Calu3 (cell line): ENCODE data around the gene TMPRSS11D. TPM values are rescaled to one million over a fixed set of nuclear protein-coding genes. Genes with fewer than 3 reads are reported as not detected.

Experiments used
- BruUV-seq: library from RNA; stranded (reverse); fragments of 400-500 nt; replicated peaks from 2 replicates; lab custom pipeline; 2021; lab: Mats Ljungman, UMichigan
- CTCF ChIA-PET: fragments of 300-600 bp; sonication (Branson Sonifier 250); formaldehyde crosslinking; loops from one replicate; lab custom pipeline; 2022; ENCODE audit warnings: antibody characterized with exemption; lab: Charles Lee
- DNase-seq: peaks from one replicate; pipeline ENCODE4 v3.0.0; 2022
- H3K27ac Mint-ChIP-seq: one replicate; pipeline ENCODE4 v1.8.0; 2022; ENCODE audit warnings: mixed read lengths; ENCODE audit not compliant: unreplicated experiment
- H3K27me3 Mint-ChIP-seq: one replicate; pipeline ENCODE4 v1.8.0; 2022; ENCODE audit warnings: mixed read lengths; ENCODE audit not compliant: unreplicated experiment
- H3K36me3 Mint-ChIP-seq: one replicate; pipeline ENCODE4 v1.8.0; 2022; ENCODE audit warnings: mild to moderate bottlenecking, moderate library complexity, mixed read lengths; ENCODE audit not compliant: insufficient read depth, unreplicated experiment
- H3K4me1 Mint-ChIP-seq: one replicate; pipeline ENCODE4 v1.8.0; 2022; ENCODE audit warnings: mild to moderate bottlenecking, low read depth, mixed read lengths; ENCODE audit not compliant: unreplicated experiment
- H3K4me3 Mint-ChIP-seq: one replicate; pipeline ENCODE4 v1.8.0; 2022; ENCODE audit warnings: mild to moderate bottlenecking, low read depth, moderate library complexity, mixed read lengths; ENCODE audit not compliant: unreplicated experiment
- H3K9me3 Mint-ChIP-seq: one replicate; pipeline ENCODE4 v1.8.0; 2022; ENCODE audit warnings: low read depth, mixed read lengths; ENCODE audit not compliant: unreplicated experiment
- intact Hi-C: fragments of 100-400 bp; cut with micrococcal nuclease; formaldehyde crosslinking; loops from one replicate; pipeline ENCODE4 v1.10.0; 2022; ENCODE audit not compliant: unreplicated experiment
- total RNA-seq: library from RNA; stranded (reverse); gene quantifications from 2 replicates; pipeline ENCODE4 v1.2.3, GENCODE V29; 2022
- TF ChIP-seq, protein P1 (sequence below): fragments of 200-600 bp; IDR thresholded peaks from one replicate; pipeline ENCODE4 v1.8.0; 2022; ENCODE audit warnings: antibody characterized with exemption; ENCODE audit not compliant: unreplicated experiment

The TMPRSS11D gene
- total RNA-seq, 1 experiment from 2014 or later = not detected

DNA sequence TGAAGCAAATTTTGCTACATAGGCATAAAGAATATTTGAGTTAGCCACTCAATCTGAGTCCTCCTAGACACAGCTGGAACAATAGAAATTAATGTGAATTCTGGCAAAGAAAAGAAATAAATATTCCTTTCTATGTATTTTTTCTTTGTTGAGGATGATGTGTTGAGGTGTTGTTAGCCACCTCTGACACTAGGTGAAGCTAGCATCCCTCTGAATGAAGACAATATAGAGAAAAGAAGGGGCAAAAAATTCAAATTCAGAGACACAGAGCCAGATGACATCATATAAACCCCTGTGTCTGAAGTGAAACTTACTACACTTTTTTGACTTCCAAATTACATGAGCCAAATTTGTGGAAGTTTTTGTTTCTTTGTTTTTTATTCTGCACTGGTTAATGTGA, 34.6 kb upstream of the TMPRSS11D start:
- CTCF ChIA-PET = interaction anchor here (0.5 kb wide), 1 partner anchor 148 kb away, joined by 3 read pairs; no protein-coding TSS in a partner anchor
- intact Hi-C loops = loop anchor here (1.0 kb wide), 1 partner anchor 257 kb away; no protein-coding TSS in a partner anchor
- no TSS peak for BruUV-seq
- Mint-ChIP-seq H3K36me3 (no peaks in the 10 kb centered on the region), H3K9me3 (no peaks in the 10 kb centered on the region), H3K4me1 (no peaks in the 10 kb centered on the region), H3K4me3 (no peak overlapping the region), H3K27me3 (no peaks in the 10 kb centered on the region), H3K27ac (no peak overlapping the region)
- DNase-seq = no peak
- TF ChIP-seq, protein P1, sequence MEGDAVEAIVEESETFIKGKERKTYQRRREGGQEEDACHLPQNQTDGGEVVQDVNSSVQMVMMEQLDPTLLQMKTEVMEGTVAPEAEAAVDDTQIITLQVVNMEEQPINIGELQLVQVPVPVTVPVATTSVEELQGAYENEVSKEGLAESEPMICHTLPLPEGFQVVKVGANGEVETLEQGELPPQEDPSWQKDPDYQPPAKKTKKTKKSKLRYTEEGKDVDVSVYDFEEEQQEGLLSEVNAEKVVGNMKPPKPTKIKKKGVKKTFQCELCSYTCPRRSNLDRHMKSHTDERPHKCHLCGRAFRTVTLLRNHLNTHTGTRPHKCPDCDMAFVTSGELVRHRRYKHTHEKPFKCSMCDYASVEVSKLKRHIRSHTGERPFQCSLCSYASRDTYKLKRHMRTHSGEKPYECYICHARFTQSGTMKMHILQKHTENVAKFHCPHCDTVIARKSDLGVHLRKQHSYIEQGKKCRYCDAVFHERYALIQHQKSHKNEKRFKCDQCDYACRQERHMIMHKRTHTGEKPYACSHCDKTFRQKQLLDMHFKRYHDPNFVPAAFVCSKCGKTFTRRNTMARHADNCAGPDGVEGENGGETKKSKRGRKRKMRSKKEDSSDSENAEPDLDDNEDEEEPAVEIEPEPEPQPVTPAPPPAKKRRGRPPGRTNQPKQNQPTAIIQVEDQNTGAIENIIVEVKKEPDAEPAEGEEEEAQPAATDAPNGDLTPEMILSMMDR = peak; percentile 18

DNA sequence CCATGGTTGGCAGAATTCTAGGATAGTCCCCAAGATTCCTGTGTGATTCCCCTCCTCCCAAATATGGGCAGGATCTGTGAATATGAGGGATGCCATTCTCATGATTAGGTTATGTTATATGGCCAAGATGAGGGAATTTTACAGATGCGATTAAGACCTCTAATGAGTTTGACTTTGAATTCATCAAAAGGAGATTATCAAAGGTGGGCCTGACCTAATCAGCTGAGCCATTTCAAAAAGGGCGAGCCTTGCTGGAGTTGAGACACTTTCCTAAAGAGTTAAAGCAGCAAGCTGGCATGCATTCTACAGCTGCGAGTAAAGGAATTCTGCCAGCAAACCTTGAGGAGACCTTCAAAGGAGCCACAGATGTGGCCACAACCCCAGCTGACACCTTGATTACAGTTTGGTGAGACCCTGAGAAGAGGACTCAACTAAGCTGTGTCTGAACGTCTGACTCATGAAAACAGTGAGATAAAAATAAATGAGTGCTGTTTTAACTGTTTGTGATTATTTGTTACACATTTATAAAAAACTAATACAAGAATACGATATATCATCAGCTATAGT, 31.7 kb upstream of the TMPRSS11D start:
- Mint-ChIP-seq H3K4me3 (no peak overlapping the region), H3K36me3 (no peaks in the 10 kb centered on the region)
- CTCF ChIA-PET = no interaction called here

DNA sequence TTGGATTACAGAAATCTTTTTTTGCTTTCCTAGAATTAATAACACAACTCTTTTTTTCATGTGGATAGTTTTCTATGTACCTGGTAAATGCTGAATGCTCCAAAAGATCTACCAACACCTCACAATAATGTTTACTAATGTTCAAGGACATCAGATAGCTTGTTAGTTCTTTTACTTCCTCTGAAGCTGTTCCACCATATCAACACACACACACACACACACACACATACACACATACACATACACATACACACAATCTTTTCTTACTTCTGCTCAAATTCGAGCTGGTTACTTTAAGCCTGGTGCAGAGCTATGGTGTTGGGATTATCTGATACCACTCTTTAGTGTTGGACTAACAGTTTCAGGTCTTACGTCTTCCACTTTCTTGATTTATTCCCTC, 28.3 kb upstream of the TMPRSS11D start:
- CTCF ChIA-PET = no interaction called here
- no peak overlapping the region for H3K27ac Mint-ChIP-seq
- intact Hi-C loops = loop anchor here (5.0 kb wide), 2 partner anchors 165 to 365 kb away; partner anchors contain the start of gene CENPC

More for the DNA sequence above, 31.7 kb upstream of the TMPRSS11D start:
- no peak for DNase-seq
- no peak overlapping the region for H3K27ac Mint-ChIP-seq
- no peaks in the 10 kb centered on the region for H3K4me1 Mint-ChIP-seq
- no peaks in the 10 kb centered on the region for H3K9me3 Mint-ChIP-seq
- intact Hi-C loops = no loop called here
- TF ChIP-seq, protein P1 = no peak
- H3K27me3 Mint-ChIP-seq = no peaks in the 10 kb centered on the region
- no TSS peak for BruUV-seq

DNA sequence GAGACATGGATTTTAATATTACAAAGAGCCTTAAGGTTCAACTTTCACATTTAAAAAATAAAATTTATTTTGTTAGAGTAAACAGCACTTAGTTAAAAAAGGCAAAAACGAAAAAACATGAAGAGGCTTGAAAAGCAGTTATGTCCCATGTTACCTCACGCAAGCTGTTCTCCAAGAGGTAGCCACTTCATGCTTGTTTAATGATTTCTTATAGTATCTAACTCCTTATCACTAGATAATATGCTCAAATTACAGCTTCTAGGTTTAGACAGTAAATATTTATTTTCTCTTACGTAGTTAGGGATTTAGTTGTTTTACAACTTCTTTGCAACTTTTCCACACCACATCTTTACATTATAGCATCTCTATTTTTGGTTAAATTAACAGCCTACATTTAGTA, 27.8 kb upstream of the TMPRSS11D start:
- Mint-ChIP-seq H3K9me3 (no peaks in the 10 kb centered on the region), H3K36me3 (no peaks in the 10 kb centered on the region), H3K4me3 (no peak overlapping the region), H3K4me1 (no peaks in the 10 kb centered on the region), H3K27ac (no peak overlapping the region), H3K27me3 (no peaks in the 10 kb centered on the region)
- no TSS peak for BruUV-seq
- DNase-seq = no peak
- CTCF ChIA-PET = no interaction called here
- TF ChIP-seq, protein P1 = no peak
- intact Hi-C loops = loop anchor here (2.0 to 5.0 kb wide), 3 partner anchors 39 to 364 kb away; partner anchors contain the start of gene CENPC

More for the DNA sequence above, 28.3 kb upstream of the TMPRSS11D start:
- no peak for DNase-seq
- Mint-ChIP-seq H3K4me3 (no peak overlapping the region), H3K9me3 (no peaks in the 10 kb centered on the region), H3K27me3 (no peaks in the 10 kb centered on the region), H3K36me3 (no peaks in the 10 kb centered on the region), H3K4me1 (no peaks in the 10 kb centered on the region)
- BruUV-seq = no TSS peak
- TF ChIP-seq, protein P1 = no peak
